ENCODE measurements around the gene CD96.
"Not testable (repeated sequence)": the region's sequence is repeated elsewhere in the genome, so short reads cannot be mapped to it uniquely, and the experiment has no call there.

Gene CD96

DNA sequence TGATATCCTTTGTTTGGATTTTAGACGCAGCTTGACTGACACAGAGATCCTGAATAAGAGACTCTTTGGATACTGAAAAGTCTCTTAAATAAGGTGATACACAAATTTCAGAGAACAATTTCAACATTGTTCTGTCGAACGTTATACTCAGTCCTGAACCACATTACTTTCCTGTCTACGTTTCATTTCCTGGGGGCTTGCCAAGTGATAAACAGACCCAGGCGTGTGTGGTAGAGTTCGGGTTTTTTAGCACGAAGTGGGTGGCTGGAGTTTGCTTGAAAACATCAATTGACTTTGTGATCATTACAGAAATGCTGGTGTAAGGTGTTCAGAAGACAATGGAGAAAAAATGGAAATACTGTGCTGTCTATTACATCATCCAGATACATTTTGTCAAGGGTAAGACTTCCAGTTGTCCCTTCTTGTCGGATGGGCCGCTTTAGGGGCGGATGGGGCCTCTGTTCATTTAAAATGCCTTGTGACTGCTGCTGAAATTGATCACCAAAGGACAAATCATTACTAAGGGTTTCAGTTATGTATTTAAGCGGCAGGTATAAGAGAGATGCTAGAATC lies at the start of gene CD96:
Gene CD96 (plus strand): TSS at position 287 of the 573 bp plus-strand sequence. CDS start 52 bp downstream, at position 339.
- no peaks in the 10 kb centered on the region for H3K27me3 Mint-ChIP-seq
- H3K9me3 Mint-ChIP-seq, result no peaks in the 10 kb centered on the region
- ATAC-seq, result peak; percentile 69
- H3K36me3 Mint-ChIP-seq, result no peaks in the 10 kb centered on the region
- peak within 1 kb of the TSS; percentile 70 for H3K4me3 Mint-ChIP-seq
- H3K27ac Mint-ChIP-seq, result peak within 1 kb of the TSS; percentile 65
- peaks cover 48% of the 10 kb centered on the region for H3K4me1 Mint-ChIP-seq

GRCh38 chr3:111493276-111493675 lies 48.7 kb upstream of the CD96 start:
- H3K27ac Mint-ChIP-seq, result no peak overlapping the region
- H3K4me3 Mint-ChIP-seq, result no peak overlapping the region
- no peaks in the 10 kb centered on the region for H3K4me1 Mint-ChIP-seq
- no peaks in the 10 kb centered on the region for H3K27me3 Mint-ChIP-seq
- H3K36me3 Mint-ChIP-seq, result no peaks in the 10 kb centered on the region
- H3K9me3 Mint-ChIP-seq, result peaks cover 2% of the 10 kb centered on the region
- ATAC-seq, result no peak

- Mint-ChIP-seq H3K9me3 (peaks cover 6% of the 10 kb centered on the region), H3K4me3 (no peak overlapping the region), H3K36me3 (no peaks in the 10 kb centered on the region), H3K27ac (no peak overlapping the region), H3K4me1 (no peaks in the 10 kb centered on the region), H3K27me3 (no peaks in the 10 kb centered on the region)
- no peak for ATAC-seq
Observed at GRCh38 chr3:111496894-111497559, 45.0 kb upstream of the CD96 start.

DNA sequence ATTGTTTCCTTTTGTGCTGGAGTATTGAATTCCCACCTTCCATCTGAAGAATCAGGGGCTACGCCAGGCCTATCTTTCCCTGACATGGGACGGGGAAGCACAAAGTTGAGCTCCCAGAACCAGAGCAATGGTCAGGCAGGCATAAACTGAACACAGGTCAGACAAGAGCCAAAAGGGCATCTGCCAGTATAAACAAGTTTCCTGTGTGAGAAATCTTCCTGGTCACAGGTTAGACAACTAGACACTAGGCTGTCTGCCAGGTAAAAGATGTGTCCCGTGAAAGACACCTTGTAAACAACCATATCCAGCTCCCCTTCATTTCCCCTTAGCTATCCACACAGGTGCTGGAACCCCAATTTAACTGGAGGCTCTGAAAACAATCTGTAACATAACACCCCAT lies 44.0 kb upstream of the CD96 start:
- no peaks in the 10 kb centered on the region for H3K36me3 Mint-ChIP-seq
- peaks cover 5% of the 10 kb centered on the region for H3K9me3 Mint-ChIP-seq
- H3K27ac Mint-ChIP-seq, result no peak overlapping the region
- no peaks in the 10 kb centered on the region for H3K27me3 Mint-ChIP-seq
- H3K4me1 Mint-ChIP-seq, result no peaks in the 10 kb centered on the region
- ATAC-seq, result no peak
- H3K4me3 Mint-ChIP-seq, result no peak overlapping the region

GRCh38 chr3:111506435-111506834 lies 35.6 kb upstream of the CD96 start:
- no peaks in the 10 kb centered on the region for H3K27me3 Mint-ChIP-seq
- ATAC-seq, result no peak
- no peak overlapping the region for H3K4me3 Mint-ChIP-seq
- H3K36me3 Mint-ChIP-seq, result no peaks in the 10 kb centered on the region
- no peaks in the 10 kb centered on the region for H3K4me1 Mint-ChIP-seq
- H3K27ac Mint-ChIP-seq, result no peak overlapping the region
- H3K9me3 Mint-ChIP-seq, result peaks cover 5% of the 10 kb centered on the region

- H3K27ac Mint-ChIP-seq, result no peak overlapping the region
- no peak overlapping the region for H3K4me3 Mint-ChIP-seq
- H3K36me3 Mint-ChIP-seq, result no peaks in the 10 kb centered on the region
Observed at GRCh38 chr3:111509308-111509707, 32.7 kb upstream of the CD96 start.

DNA sequence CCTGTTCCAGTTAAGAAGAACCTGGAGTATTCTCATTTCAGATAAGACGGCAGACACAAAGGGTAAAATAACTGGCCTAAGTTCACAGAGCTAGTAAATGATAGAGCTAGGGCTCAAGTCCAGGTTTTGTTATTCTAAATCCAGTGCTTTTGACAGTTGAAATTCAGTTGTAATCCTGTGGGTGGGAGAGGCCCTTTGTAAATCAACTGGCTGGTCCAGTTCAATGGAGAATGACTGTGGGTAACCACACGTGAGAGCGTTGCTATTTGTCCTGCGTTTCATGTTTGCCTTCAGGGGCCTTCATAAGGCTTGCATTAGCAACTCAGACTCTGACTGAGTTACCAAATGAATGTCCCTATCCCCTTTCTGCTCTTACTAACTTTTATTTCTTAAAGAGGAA lies 24.2 kb upstream of the CD96 start:
- no peak for ATAC-seq
- H3K9me3 Mint-ChIP-seq, result no peaks in the 10 kb centered on the region
- peaks cover 10% of the 10 kb centered on the region for H3K27me3 Mint-ChIP-seq
- H3K4me3 Mint-ChIP-seq, result no peak overlapping the region
- no peaks in the 10 kb centered on the region for H3K4me1 Mint-ChIP-seq
- no peak overlapping the region for H3K27ac Mint-ChIP-seq
- H3K36me3 Mint-ChIP-seq, result no peaks in the 10 kb centered on the region

More at GRCh38 chr3:111509308-111509707, 32.7 kb upstream of the CD96 start:
- Mint-ChIP-seq H3K4me1 (no peaks in the 10 kb centered on the region), H3K27me3 (no peaks in the 10 kb centered on the region), H3K9me3 (no peaks in the 10 kb centered on the region)
- ATAC-seq, result no peak

- Mint-ChIP-seq H3K4me1 (no peaks in the 10 kb centered on the region), H3K27me3 (peaks cover 10% of the 10 kb centered on the region), H3K36me3 (no peaks in the 10 kb centered on the region), H3K27ac (no peak overlapping the region), H3K4me3 (no peak overlapping the region), H3K9me3 (no peaks in the 10 kb centered on the region)
- peak; percentile 62 for ATAC-seq
Observed at GRCh38 chr3:111519178-111519855, 22.7 kb upstream of the CD96 start.

GRCh38 chr3:111521891-111522290 lies 20.1 kb upstream of the CD96 start:
- H3K36me3 Mint-ChIP-seq, result no peaks in the 10 kb centered on the region
- H3K4me1 Mint-ChIP-seq, result peaks cover 6% of the 10 kb centered on the region
- H3K27me3 Mint-ChIP-seq, result peaks cover 10% of the 10 kb centered on the region
- no peak overlapping the region for H3K4me3 Mint-ChIP-seq
- no peak overlapping the region for H3K27ac Mint-ChIP-seq
- no peaks in the 10 kb centered on the region for H3K9me3 Mint-ChIP-seq
- no peak for ATAC-seq

DNA sequence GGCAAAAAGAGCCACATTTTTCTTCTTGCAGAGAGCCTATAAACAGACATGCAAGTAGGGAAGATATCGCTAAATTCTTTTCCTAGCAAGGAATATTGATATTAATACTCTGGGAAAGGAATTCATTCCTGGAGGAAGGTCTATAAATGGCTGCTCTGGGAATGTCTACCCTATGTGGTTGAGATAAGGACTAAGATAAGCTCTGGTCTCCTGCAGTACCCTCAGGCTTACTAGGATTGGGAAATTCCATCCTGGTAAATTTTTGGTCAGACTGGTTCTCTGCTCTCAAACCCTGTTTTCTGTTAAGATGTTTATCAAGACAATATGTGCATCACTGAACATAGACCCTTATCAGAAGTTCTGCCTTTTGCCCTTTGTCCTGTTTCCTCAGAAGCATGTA lies 17.5 kb upstream of the CD96 start:
- not testable (repeated sequence) for H3K27ac Mint-ChIP-seq, ATAC-seq, H3K9me3 Mint-ChIP-seq, H3K4me1 Mint-ChIP-seq, H3K36me3 Mint-ChIP-seq, H3K4me3 Mint-ChIP-seq
- peaks cover 10% of the 10 kb centered on the region for H3K27me3 Mint-ChIP-seq

DNA sequence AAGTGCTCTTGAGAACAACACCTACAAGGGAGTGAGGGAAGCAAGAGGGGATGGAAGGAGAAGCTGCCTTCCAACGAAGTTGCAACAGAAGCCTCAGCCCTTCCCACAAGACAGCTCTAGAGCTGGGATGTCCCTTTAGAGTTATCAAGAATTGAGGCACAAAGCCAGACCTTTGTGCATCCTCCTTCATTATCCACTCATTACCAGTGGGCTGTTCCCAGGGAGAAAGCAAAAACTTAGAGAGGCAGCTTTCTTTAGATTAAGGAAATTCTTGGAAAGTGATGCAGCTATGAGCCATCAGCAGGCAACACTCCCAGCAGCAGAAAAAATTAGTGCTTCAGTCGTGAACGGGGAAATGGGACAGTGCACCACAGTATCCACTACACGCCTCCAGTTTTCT lies 10.6 kb upstream of the CD96 start:
- ATAC-seq, result no peak
- no peaks in the 10 kb centered on the region for H3K36me3 Mint-ChIP-seq
- no peaks in the 10 kb centered on the region for H3K9me3 Mint-ChIP-seq
- H3K4me1 Mint-ChIP-seq, result peaks cover 13% of the 10 kb centered on the region
- no peak overlapping the region for H3K27ac Mint-ChIP-seq
- H3K27me3 Mint-ChIP-seq, result no peaks in the 10 kb centered on the region
- H3K4me3 Mint-ChIP-seq, result no peak overlapping the region

DNA sequence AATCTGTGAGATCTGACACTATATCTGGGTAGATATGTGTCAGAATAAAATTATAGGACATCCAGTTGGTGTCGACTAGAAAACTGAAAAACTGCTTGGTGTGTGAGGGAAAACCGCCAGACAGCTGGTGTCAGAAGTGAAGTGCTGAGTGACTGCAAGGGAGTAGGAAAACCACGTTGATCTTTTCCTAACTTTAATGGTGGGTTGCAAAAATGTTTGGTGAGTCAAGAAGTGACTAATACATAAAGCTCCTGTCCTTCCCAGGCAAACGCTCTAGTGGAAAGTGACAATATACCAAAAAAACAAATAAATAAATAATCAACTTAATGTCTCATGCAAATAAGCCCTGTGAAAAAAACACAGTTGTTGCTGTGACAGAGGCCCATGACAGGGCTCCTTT lies 7.3 kb upstream of the CD96 start:
- Mint-ChIP-seq H3K36me3 (no peaks in the 10 kb centered on the region), H3K4me1 (peaks cover 29% of the 10 kb centered on the region), H3K27me3 (no peaks in the 10 kb centered on the region), H3K4me3 (no peak overlapping the region), H3K9me3 (no peaks in the 10 kb centered on the region), H3K27ac (no peak overlapping the region)
- no peak for ATAC-seq

- H3K9me3 Mint-ChIP-seq, result no peaks in the 10 kb centered on the region
- no peak overlapping the region for H3K4me3 Mint-ChIP-seq
- H3K27ac Mint-ChIP-seq, result peak overlapping the region; percentile 73
- no peaks in the 10 kb centered on the region for H3K27me3 Mint-ChIP-seq
- H3K4me1 Mint-ChIP-seq, result peaks cover 42% of the 10 kb centered on the region
- H3K36me3 Mint-ChIP-seq, result no peaks in the 10 kb centered on the region
- no peak for ATAC-seq
Observed at GRCh38 chr3:111538111-111538510, 3.9 kb upstream of the CD96 start.

DNA sequence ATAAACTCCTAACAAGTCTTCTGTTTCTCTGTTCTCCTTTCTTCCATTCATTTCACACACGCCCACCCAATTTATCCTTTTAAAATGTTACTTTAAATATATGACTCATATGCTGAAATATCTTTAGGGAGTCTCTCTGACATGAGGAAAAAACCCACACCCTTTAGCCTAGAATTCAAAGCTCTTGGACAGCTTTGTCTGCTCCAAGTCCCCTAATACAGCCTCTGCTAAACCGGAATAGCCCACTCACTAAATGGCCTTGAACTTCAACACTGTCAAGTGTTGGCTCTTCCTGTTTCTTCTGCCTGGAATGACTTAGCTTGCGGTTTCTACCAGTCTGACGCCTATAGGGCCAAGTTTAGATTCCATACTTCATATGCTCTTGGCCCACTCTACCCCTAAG lies 3.3 kb upstream of the CD96 start:
- no peak overlapping the region for H3K4me3 Mint-ChIP-seq
- H3K36me3 Mint-ChIP-seq, result no peaks in the 10 kb centered on the region
- no peaks in the 10 kb centered on the region for H3K27me3 Mint-ChIP-seq
- H3K4me1 Mint-ChIP-seq, result peaks cover 45% of the 10 kb centered on the region
- ATAC-seq, result peak; percentile 69
- peak overlapping the region; percentile 73 for H3K27ac Mint-ChIP-seq
- no peaks in the 10 kb centered on the region for H3K9me3 Mint-ChIP-seq

- no peaks in the 10 kb centered on the region for H3K9me3 Mint-ChIP-seq
- peak overlapping the region; percentile 73 for H3K27ac Mint-ChIP-seq
- peaks cover 45% of the 10 kb centered on the region for H3K4me1 Mint-ChIP-seq
- peak overlapping the region; percentile 64 for H3K4me3 Mint-ChIP-seq
- ATAC-seq, result peak; percentile 78
- H3K27me3 Mint-ChIP-seq, result no peaks in the 10 kb centered on the region
- no peaks in the 10 kb centered on the region for H3K36me3 Mint-ChIP-seq
Observed at GRCh38 chr3:111539351-111540331, 2.4 kb upstream of the CD96 start.

Measured in stimulated activated memory B cell treated with anti-CD40 and anti-IgM and Interleukin-4, amounts not matched to agents 10 μg/mL and 1 μg/mL and 100 μg/mL, for 72 hours (primary cell).